ENCODE measurements around the gene CCDC102A.

- TF ChIP-seq MLX (CRISPR knock-in tag; IDR thresholded peaks at IDR 0.05), result no peak
- TF ChIP-seq NR2C2 (CRISPR knock-in tag; IDR thresholded peaks at IDR 0.05), result no peak
Measured at GRCh38 chr16:57548408-57548807, 12.0 kb upstream of the CCDC102A start.

Data from WTC11 (cell line).